ENCODE data around the gene TARDBP.

GRCh38 chr1:10996100-10996499 is 16.4 kb upstream of the TARDBP start:
- no peak for TF ChIP-seq CTCF (IDR thresholded peaks at IDR 0.05)
- TF ChIP-seq POLR2A (IDR thresholded peaks at IDR 0.05), result no peak
- TF ChIP-seq EP300 (IDR thresholded peaks at IDR 0.05), result no peak
